SK-N-SH (cell line): ENCODE results near the gene CTCF. TPM values are rescaled to one million over a fixed set of nuclear protein-coding genes. Genes with fewer than 3 reads are reported as not detected.
A peak's percentile ranks its signal among the peaks of the same experiment; 100 is the strongest.

Experiments used
- CTCF ChIA-PET: fragments of 300-600, 350-600 bp; formaldehyde crosslinking; extraction: SDS; loops from one replicate; lab custom pipeline; 2021; lab: Yijun Ruan, JAX
- POLR2A ChIA-PET: fragments of 350-600 bp; sonication (Branson Sonifier 250); formaldehyde crosslinking; extraction: SDS; loops from one replicate; lab custom pipeline; 2020; ENCODE audit warnings: antibody characterized with exemption, inconsistent platforms; lab: Yijun Ruan, JAX
- DNase-seq: peaks from one replicate; pipeline ENCODE4 v3.0.0; 2012
- H2AFZ ChIP-seq: fragments of 200-600 bp; sonication (generic); 2 replicates; pipeline ENCODE4 v1.8.1; 2016; ENCODE audit warnings: antibody characterized with exemption, mild to moderate bottlenecking, low read depth
- H3F3A ChIP-seq: fragments of 200-600 bp; sonication (generic); replicated peaks from 2 replicates; pipeline ENCODE3; 2016; ENCODE audit warnings: antibody characterized with exemption, mild to moderate bottlenecking; ENCODE audit not compliant: insufficient read depth
- H3K27ac ChIP-seq, 2 experiments: fragments of 200-500 bp in 1 of 2; fragments of 200-600 bp in 1 of 2; sonication (Bioruptor generic) in 1 of 2; sonication (generic), shearing (Covaris generic) in 1 of 2; 2 replicates each; pipeline versions ENCODE4 v1.5.1 to v1.6.1; 2014 to 2016; ENCODE audit warnings: low read depth in 2 of 2, inconsistent platforms in 1 of 2, low read length in 1 of 2, mild to moderate bottlenecking in 1 of 2, mixed read lengths in 1 of 2
- H3K27me3 ChIP-seq: fragments of 200-600 bp; sonication (generic), shearing (Covaris generic); 2 replicates; pipeline ENCODE4 v1.6.1; 2016; ENCODE audit warnings: mixed run types; ENCODE audit not compliant: insufficient read depth
- H3K36me3 ChIP-seq, 2 experiments: fragments of 200-500 bp in 1 of 2; fragments of 200-600 bp in 1 of 2; sonication (Bioruptor generic) in 1 of 2; sonication (generic) in 1 of 2; replicated peaks in 1 of 2; 2 replicates each; pipeline versions ENCODE3 to v1.5.1; 2014 to 2016; ENCODE audit warnings: low read length in 1 of 2, mild to moderate bottlenecking in 1 of 2; ENCODE audit not compliant: insufficient read depth in 2 of 2, control insufficient read depth in 1 of 2
- H3K4me1 ChIP-seq, 2 experiments: fragments of 200-500 bp in 1 of 2; fragments of 200-600 bp in 1 of 2; sonication (Bioruptor generic) in 1 of 2; sonication (generic), shearing (Covaris generic) in 1 of 2; 2 replicates each; pipeline versions ENCODE4 v1.5.1 to v1.6.1; 2014 to 2016; ENCODE audit warnings: low read depth in 1 of 2, low read length in 1 of 2, mixed run types in 1 of 2; ENCODE audit not compliant: insufficient read depth in 2 of 2, control insufficient read depth in 1 of 2
- H3K4me2 ChIP-seq: fragments of 200-600 bp; sonication (generic), shearing (Covaris generic); 2 replicates; pipeline ENCODE4 v1.6.1; 2017; ENCODE audit warnings: mixed run types
- H3K4me3 ChIP-seq, 2 experiments: fragments of 200-500 bp in 1 of 2; fragments of 200-600 bp in 1 of 2; sonication (Bioruptor generic) in 1 of 2; sonication (generic), shearing (Covaris generic) in 1 of 2; 2 replicates each; pipeline versions ENCODE4 v1.5.1 to v1.8.1; 2014 to 2016; ENCODE audit warnings: low read depth in 2 of 2, inconsistent platforms in 1 of 2, low read length in 1 of 2, mild to moderate bottlenecking in 1 of 2, mixed read lengths in 1 of 2, moderate library complexity in 1 of 2
- H3K79me2 ChIP-seq: fragments of 200-600 bp; sonication (generic); 2 replicates; pipeline ENCODE4 v1.8.1; 2017; ENCODE audit warnings: mild to moderate bottlenecking; ENCODE audit not compliant: insufficient read depth
- H3K9ac ChIP-seq: fragments of 200-600 bp; sonication (generic); 2 replicates; pipeline ENCODE4 v1.6.1; 2017; ENCODE audit warnings: mixed run types
- H3K9me2 ChIP-seq: fragments of 200-600 bp; sonication (generic); 2 replicates; pipeline ENCODE4 v1.6.1; 2017; ENCODE audit warnings: mixed run types
- H3K9me3 ChIP-seq: fragments of 200-600 bp; sonication (generic); 2 replicates; pipeline ENCODE4 v1.6.1; 2017; ENCODE audit warnings: mixed run types, mild to moderate bottlenecking, moderate library complexity
- H4K20me1 ChIP-seq: fragments of 200-600 bp; sonication (generic); 2 replicates; pipeline ENCODE4 v1.6.1; 2017; ENCODE audit warnings: mild to moderate bottlenecking, mixed run types; ENCODE audit not compliant: insufficient read depth
- CHD2 ChIP-seq: fragments of 150-350 bp; IDR thresholded peaks from 2 replicates; pipeline ENCODE4 v1.6.1; 2018; ENCODE audit warnings: low read length; ENCODE audit not compliant: partially characterized antibody
- CTCF ChIP-seq: fragments of 200-600 bp; sonication (generic); IDR thresholded peaks from 2 replicates; pipeline ENCODE4 v1.6.1; 2017; ENCODE audit warnings: antibody characterized with exemption, mild to moderate bottlenecking, moderate library complexity
- ELF1 ChIP-seq: IDR thresholded peaks from 2 replicates; pipeline ENCODE4 v1.4.0; 2012
- JUND ChIP-seq: IDR thresholded peaks from 2 replicates; pipeline ENCODE4 v1.4.0; 2012
- MEF2A ChIP-seq: IDR thresholded peaks from 2 replicates; pipeline ENCODE4 v1.4.0; 2012; ENCODE audit warnings: low read depth, borderline replicate concordance
- NFIC ChIP-seq: IDR thresholded peaks from 2 replicates; pipeline ENCODE4 v1.4.0; 2012; ENCODE audit warnings: borderline replicate concordance
- POLR2AphosphoS5 ChIP-seq: IDR thresholded peaks from 2 replicates; pipeline ENCODE4 v1.6.1; 2012; ENCODE audit warnings: low read depth, low read length
- RAD21 ChIP-seq: IDR thresholded peaks from 2 replicates; pipeline ENCODE4 v1.6.1; 2012; ENCODE audit warnings: mild to moderate bottlenecking, low read length
- RCOR1 ChIP-seq: fragments of 150-350 bp; IDR thresholded peaks from 2 replicates; pipeline ENCODE4 v1.6.1; 2017; ENCODE audit warnings: antibody characterized with exemption, low read length
- RXRA ChIP-seq: IDR thresholded peaks from 2 replicates; pipeline ENCODE4 v1.4.0; 2012; ENCODE audit warnings: low read depth, mild to moderate bottlenecking, borderline replicate concordance
- SIN3A ChIP-seq: IDR thresholded peaks from 2 replicates; pipeline ENCODE4 v1.6.1; 2012; ENCODE audit warnings: low read depth, mild to moderate bottlenecking, low read length, moderate library complexity, borderline replicate concordance
- SMC3 ChIP-seq: IDR thresholded peaks from 2 replicates; pipeline ENCODE4 v1.6.1; 2012; ENCODE audit warnings: low read depth, low read length, improper control_type of control experiment
- TAF1 ChIP-seq: IDR thresholded peaks from 2 replicates; pipeline ENCODE4 v1.6.1; 2012; ENCODE audit warnings: low read depth, mild to moderate bottlenecking, low read length, moderate library complexity, borderline replicate concordance
- YY1 ChIP-seq: IDR thresholded peaks from 2 replicates; pipeline ENCODE4 v1.4.0; 2012; ENCODE audit warnings: low read depth, mild to moderate bottlenecking
- ZBTB33 ChIP-seq: IDR thresholded peaks from 2 replicates; pipeline ENCODE4 v1.4.0; 2012; ENCODE audit warnings: low read depth, borderline replicate concordance
- WGBS: methylation state at CpG from one replicate; pipeline ENCODE4 v1.1.6; 2017; ENCODE audit warnings: low lambda C conversion rate; 5-methylcytosine and 5-hydroxymethylcytosine counted together
- polyA plus RNA-seq, 3 experiments: library from polyadenylated mRNA; depleted of rRNA; stranded (reverse); fragments of >200 nt; gene quantifications; 2 replicates each; pipeline ENCODE4 v1.2.3, GENCODE V29; 2012
- TF ChIP-seq, protein P1 (sequence below): IDR thresholded peaks from 2 replicates; pipeline ENCODE4 v1.4.0; 2012; ENCODE audit warnings: low read depth
- TF ChIP-seq, protein P2 (sequence below): IDR thresholded peaks from 2 replicates; pipeline ENCODE4; 2012

Gene CTCF
- polyA plus RNA-seq, 1 of the 3 experiments (the other 2 are of a cell fraction) = 19.6 TPM

GRCh38 chr16:67672306-67672705 is 110.0 kb downstream of the CTCF start:
- H4K20me1 ChIP-seq = no peaks in the 10 kb centered on the region
- no peak overlapping the region for H3K4me3 ChIP-seq
- no peak for DNase-seq
- no peak for TF ChIP-seq ZBTB33
- TF ChIP-seq NFIC = no peak
- CTCF ChIA-PET = interaction anchor here (0.6 to 18.3 kb wide), 38 partner anchors 8 to 263 kb away, joined by 3 to 246 read pairs (median 6); partner anchors contain the start of genes ACD, ATP6V0D1, CARMIL2 and CTCF
- peaks cover 0 to 5% of the 10 kb centered on the region in 2 experiments for H3K36me3 ChIP-seq
- H3K9me3 ChIP-seq = no peaks in the 10 kb centered on the region
- no peaks in the 10 kb centered on the region for H3K27me3 ChIP-seq
- no peak overlapping the region for H3K27ac ChIP-seq
- H3K4me2 ChIP-seq = no peak overlapping the region
- no peaks in the 10 kb centered on the region for H3K79me2 ChIP-seq
- H3F3A ChIP-seq = peaks cover 9% of the 10 kb centered on the region
- H2AFZ ChIP-seq = no peak overlapping the region
- no peaks in the 10 kb centered on the region for H3K9me2 ChIP-seq
- WGBS = 48% methylated on average over 4 of the region's 4 CpGs
- POLR2A ChIA-PET = no interaction called here
- no peak overlapping the region for H3K9ac ChIP-seq
- peaks cover 19 to 37% of the 10 kb centered on the region in 2 experiments; a peak in 2 of 4 replicates for H3K4me1 ChIP-seq

GRCh38 chr16:67672739-67673662 is 110.7 kb downstream of the CTCF start:
- Histone ChIP-seq H3K27me3 (no peaks in the 10 kb centered on the region), H3K9me3 (no peaks in the 10 kb centered on the region), H4K20me1 (no peaks in the 10 kb centered on the region), H3K9me2 (no peaks in the 10 kb centered on the region), H2AFZ (no peak overlapping the region), H3K79me2 (no peaks in the 10 kb centered on the region), H3K9ac (no peak overlapping the region), H3K27ac (peak overlapping the region; percentile 32 to 69; a peak in 3 of 4 replicates), H3F3A (peaks cover 9% of the 10 kb centered on the region), H3K4me2 (no peak overlapping the region), H3K4me1 (peaks cover 15 to 31% of the 10 kb centered on the region in 2 experiments; a peak in 2 of 4 replicates), H3K36me3 (peaks cover 5 to 6% of the 10 kb centered on the region in 2 experiments), H3K4me3 (no peak overlapping the region; a peak in 1 of 4 replicates)
- POLR2A ChIA-PET = no interaction called here
- 52% methylated on average over 12 of the region's 13 CpGs for WGBS
- peak; percentile 84 for DNase-seq
- CTCF ChIA-PET = interaction anchor here (0.6 to 18.3 kb wide), 42 partner anchors 9 to 395 kb away, joined by 3 to 246 read pairs (median 5); partner anchors contain the start of genes ACD, ATP6V0D1, CARMIL2 and CTCF
- no peak for TF ChIP-seq YY1
- TF ChIP-seq ZBTB33 = no peak
- no peak for TF ChIP-seq RXRA
- no peak; the same call in 1 of the 2 replicates for TF ChIP-seq RCOR1
- TF ChIP-seq, protein P1, sequence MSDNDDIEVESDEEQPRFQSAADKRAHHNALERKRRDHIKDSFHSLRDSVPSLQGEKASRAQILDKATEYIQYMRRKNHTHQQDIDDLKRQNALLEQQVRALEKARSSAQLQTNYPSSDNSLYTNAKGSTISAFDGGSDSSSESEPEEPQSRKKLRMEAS = no peak
- no peak for TF ChIP-seq POLR2AphosphoS5
- TF ChIP-seq RAD21 = peak; percentile 82
- TF ChIP-seq TAF1 = no peak
- TF ChIP-seq ELF1 = no peak
- TF ChIP-seq SMC3 = peak; percentile 62
- TF ChIP-seq, protein P2, sequence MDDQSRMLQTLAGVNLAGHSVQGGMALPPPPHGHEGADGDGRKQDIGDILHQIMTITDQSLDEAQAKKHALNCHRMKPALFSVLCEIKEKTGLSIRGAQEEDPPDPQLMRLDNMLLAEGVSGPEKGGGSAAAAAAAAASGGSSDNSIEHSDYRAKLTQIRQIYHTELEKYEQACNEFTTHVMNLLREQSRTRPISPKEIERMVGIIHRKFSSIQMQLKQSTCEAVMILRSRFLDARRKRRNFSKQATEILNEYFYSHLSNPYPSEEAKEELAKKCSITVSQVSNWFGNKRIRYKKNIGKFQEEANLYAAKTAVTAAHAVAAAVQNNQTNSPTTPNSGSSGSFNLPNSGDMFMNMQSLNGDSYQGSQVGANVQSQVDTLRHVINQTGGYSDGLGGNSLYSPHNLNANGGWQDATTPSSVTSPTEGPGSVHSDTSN = no peak
- TF ChIP-seq SIN3A = no peak
- peak; percentile 76 for TF ChIP-seq CTCF
- no peak for TF ChIP-seq MEF2A
- peak; percentile 10 for TF ChIP-seq CHD2
- no peak for TF ChIP-seq NFIC
- no peak for TF ChIP-seq JUND
